Activated naive CD8-positive, alpha-beta T cell treated with anti-CD3 and anti-CD28 coated beads, Interleukin-2, amount 50 U/mL, for 24 hours (primary cell): ENCODE measurements around the gene CTNNA3.

Experiments used
- ATAC-seq: fragments of 150-1000 bp; cut with Tn5 transposase; one replicate; pipeline ENCODE4 v1.10.0; 2021
- DNase-seq: peaks from one replicate; pipeline ENCODE4 v3.0.0; 2021
- H3K27ac Mint-ChIP-seq: one replicate; pipeline ENCODE4 v1.8.0; 2021; ENCODE audit warnings: mild to moderate bottlenecking, mixed read lengths
- H3K27me3 Mint-ChIP-seq: one replicate; pipeline ENCODE4 v1.8.0; 2021; ENCODE audit warnings: mixed read lengths
- H3K36me3 Mint-ChIP-seq: one replicate; pipeline ENCODE4 v1.8.0; 2021; ENCODE audit warnings: low read depth, mixed read lengths
- H3K4me1 Mint-ChIP-seq: one replicate; pipeline ENCODE4 v1.8.0; 2021; ENCODE audit warnings: mixed read lengths
- H3K4me3 Mint-ChIP-seq: one replicate; pipeline ENCODE4 v1.8.0; 2021; ENCODE audit warnings: mild to moderate bottlenecking, moderate library complexity, mixed read lengths
- H3K9me3 Mint-ChIP-seq: one replicate; pipeline ENCODE4 v1.8.0; 2021; ENCODE audit warnings: mixed read lengths

CTNNA3 gene

DNA sequence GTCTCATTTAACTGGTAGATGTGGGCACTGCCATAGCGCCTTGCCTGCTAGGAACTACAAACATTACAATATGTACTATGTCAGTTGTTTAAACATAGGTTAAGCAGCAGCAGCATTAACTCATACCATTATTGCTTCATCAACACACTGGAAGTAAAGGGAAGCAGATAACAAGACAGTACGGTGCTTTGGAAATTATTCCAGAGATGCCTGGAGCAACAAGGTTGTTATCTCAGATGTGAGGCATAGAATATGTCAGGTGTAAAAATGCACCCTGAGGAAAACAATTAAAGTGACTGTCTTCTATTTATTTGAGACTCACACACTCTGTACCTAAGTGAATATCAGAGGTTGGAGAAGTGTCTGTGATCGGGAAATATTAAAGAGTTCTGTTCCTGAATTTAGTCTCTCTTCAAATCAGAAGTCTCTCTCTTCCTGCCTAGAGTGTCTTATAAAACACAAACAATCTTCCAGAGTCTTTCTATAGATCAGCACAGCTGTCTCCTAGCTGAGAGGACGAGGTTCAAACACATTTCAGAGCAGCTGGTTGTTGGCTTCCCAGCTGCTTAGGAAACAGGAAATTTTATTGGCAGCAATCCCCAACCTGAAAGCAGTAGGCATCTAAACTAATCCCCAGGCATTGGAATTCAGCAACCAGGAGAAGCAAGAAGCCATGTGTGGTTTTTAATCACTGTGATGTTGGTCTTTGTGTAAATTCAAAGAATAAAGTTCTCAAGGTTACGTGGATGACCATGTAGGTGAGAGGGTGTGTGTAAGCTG lies 1764.5 kb downstream of the CTNNA3 start:
- no peaks in the 10 kb centered on the region for H3K36me3 Mint-ChIP-seq
- H3K4me1 Mint-ChIP-seq, result no peaks in the 10 kb centered on the region
- DNase-seq, result no peak
- no peak overlapping the region for H3K4me3 Mint-ChIP-seq
- peaks cover 4% of the 10 kb centered on the region for H3K9me3 Mint-ChIP-seq
- ATAC-seq, result no peak
- no peak overlapping the region for H3K27ac Mint-ChIP-seq
- no peaks in the 10 kb centered on the region for H3K27me3 Mint-ChIP-seq

DNA sequence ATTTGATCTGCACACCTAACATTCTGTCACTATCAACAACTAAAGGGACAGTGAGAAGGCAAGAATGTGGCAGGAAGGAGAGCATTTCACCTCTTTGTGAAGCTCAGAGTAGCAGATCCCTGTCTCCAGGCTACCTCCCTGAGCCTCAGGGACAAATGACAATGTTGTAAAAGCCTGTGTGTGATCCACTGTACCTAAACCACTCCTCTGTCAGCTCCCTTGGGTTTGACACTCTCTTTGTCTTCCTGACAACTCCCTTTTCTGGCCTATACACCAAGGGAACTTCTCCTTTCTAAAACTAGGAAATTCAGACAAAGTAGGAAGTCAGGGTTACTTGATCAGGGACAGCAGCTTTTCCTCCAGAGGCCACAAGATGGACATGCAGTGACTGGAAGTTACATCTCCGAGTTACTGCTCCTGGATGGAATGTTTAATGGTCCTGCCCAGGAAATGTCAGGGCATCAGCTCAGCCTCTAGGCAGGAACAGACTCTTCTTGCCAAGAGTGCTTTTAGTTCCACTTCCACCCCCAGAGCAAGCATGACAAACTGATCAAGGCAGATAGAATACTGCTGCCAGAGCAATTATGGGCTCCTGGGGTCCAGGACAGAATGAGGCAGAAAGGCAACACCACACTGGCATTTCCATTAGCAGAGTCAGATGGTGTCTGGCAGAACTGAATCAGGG lies 1784.7 kb downstream of the CTNNA3 start:
- no peaks in the 10 kb centered on the region for H3K27me3 Mint-ChIP-seq
- H3K27ac Mint-ChIP-seq, result no peak overlapping the region
- peaks cover 7% of the 10 kb centered on the region for H3K9me3 Mint-ChIP-seq
- ATAC-seq (no peak), DNase-seq (no peak)
- no peak overlapping the region for H3K4me3 Mint-ChIP-seq
- no peaks in the 10 kb centered on the region for H3K36me3 Mint-ChIP-seq
- no peaks in the 10 kb centered on the region for H3K4me1 Mint-ChIP-seq

DNA sequence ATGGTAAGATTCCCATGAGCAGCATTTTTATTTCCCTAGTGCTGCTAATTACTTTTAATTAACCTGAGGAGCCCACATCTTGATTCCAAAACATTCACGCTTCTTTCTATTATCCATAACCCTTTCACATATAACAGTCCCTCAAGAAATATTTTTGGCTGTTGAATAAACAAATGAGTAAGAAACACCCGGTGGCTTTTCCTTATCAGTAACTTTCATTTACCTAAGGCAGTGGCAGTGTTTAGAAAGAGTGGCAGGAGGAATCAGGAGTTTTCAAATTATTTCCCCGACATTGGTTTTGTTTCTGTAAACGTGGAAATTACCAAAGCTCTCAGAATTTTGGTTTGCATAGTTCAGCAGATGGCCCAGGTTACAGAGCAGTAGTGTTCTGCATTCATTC lies 1785.8 kb downstream of the CTNNA3 start:
- Mint-ChIP-seq H3K27me3 (no peaks in the 10 kb centered on the region), H3K36me3 (no peaks in the 10 kb centered on the region), H3K9me3 (peaks cover 7% of the 10 kb centered on the region), H3K4me3 (no peak overlapping the region), H3K4me1 (no peaks in the 10 kb centered on the region), H3K27ac (no peak overlapping the region)
- no peak for DNase-seq
- no peak for ATAC-seq

DNA sequence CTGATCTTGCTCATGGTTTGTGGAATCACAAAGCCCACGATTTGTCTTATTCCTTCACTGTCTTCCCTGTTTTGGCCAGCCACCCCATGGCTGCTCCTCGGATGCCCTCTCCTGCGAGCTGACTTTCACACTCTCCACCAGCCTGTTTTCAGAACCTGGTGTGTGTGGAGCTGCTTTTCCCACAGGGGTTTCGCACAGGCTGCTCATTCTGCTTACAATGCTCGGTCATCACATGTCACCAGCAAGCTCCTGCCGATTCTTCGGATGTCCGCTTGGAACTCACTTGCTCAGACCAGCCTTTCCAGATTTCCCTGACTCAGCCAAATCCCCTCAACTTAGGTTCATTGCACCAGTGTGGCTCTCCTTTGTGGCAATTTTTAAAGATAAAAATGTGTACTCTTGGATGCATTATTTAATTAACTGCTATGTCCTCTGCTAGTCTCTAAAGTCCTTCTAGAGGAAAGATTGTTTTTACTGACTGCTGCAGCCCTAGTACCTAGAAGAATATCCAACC lies 1788.7 kb downstream of the CTNNA3 start:
- no peak for DNase-seq
- no peaks in the 10 kb centered on the region for H3K27me3 Mint-ChIP-seq
- ATAC-seq, result no peak
- H3K4me1 Mint-ChIP-seq, result no peaks in the 10 kb centered on the region
- no peaks in the 10 kb centered on the region for H3K36me3 Mint-ChIP-seq
- H3K27ac Mint-ChIP-seq, result no peak overlapping the region
- no peak overlapping the region for H3K4me3 Mint-ChIP-seq
- peaks cover 14% of the 10 kb centered on the region for H3K9me3 Mint-ChIP-seq

DNA sequence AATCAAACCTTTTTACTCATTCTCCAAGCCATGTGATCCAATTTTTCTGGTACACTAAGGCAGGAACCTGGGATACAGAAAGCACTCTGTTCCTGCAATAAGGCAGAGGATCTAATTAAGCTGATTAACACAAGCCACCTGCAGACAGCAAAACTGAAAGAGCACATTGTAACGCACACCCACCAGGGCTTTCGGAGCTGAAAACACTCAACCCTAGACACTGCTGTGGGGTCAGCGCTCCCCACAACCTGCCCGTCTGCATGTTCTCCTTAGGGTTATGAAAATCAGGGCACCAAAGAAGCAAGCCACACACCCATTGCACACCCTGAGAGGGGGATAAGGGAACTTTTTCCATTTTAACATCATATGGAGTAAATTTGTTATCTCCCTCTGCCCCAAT lies 1792.4 kb downstream of the CTNNA3 start:
- Mint-ChIP-seq H3K4me1 (no peaks in the 10 kb centered on the region), H3K36me3 (no peaks in the 10 kb centered on the region), H3K9me3 (peaks cover 11% of the 10 kb centered on the region), H3K27me3 (no peaks in the 10 kb centered on the region), H3K27ac (no peak overlapping the region), H3K4me3 (no peak overlapping the region)
- DNase-seq (no peak), ATAC-seq (no peak)

DNA sequence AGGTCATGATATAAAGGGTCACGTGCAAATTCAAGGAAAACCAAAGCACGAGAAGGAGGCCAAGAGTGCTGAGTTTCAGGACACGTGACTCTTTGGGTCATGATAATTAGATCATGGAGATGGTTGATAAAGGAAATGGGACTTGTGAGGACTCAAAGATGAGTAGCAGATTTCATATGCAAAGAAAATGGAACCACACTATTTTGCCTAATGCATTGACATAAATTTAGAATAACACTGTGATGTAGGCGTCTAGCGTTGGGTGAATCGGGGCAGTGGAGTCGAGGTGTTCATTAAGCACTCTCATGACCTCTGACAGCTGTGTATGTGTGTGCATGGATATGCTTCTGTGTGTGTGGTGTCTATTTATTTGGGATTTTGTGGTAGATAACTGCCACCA lies 1795.7 kb downstream of the CTNNA3 start:
- no peak for ATAC-seq
- Mint-ChIP-seq H3K9me3 (peaks cover 7% of the 10 kb centered on the region), H3K27ac (no peak overlapping the region), H3K4me3 (no peak overlapping the region), H3K36me3 (no peaks in the 10 kb centered on the region), H3K27me3 (no peaks in the 10 kb centered on the region), H3K4me1 (no peaks in the 10 kb centered on the region)
- no peak for DNase-seq

DNA sequence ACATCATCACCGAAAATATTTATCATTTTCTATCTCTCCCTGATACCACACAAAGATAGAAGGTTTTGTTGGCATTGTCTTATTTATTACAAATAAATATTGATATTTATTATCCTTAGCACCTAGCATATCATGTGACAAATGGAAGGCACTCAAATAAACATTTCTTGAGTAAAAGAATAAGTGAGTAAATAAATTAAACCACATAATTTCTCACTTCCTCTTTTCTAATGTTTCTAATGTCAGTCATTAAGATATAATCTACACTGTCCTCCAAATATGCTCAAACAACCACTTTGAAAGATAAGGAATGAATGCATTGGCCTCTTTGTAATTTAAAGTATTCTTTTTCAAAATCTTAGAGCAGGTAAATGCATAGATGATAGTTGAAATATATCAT lies 1797.9 kb downstream of the CTNNA3 start:
- Mint-ChIP-seq H3K9me3 (peaks cover 3% of the 10 kb centered on the region), H3K4me3 (no peak overlapping the region), H3K27ac (no peak overlapping the region), H3K4me1 (no peaks in the 10 kb centered on the region), H3K27me3 (no peaks in the 10 kb centered on the region), H3K36me3 (no peaks in the 10 kb centered on the region)
- no peak for ATAC-seq
- DNase-seq, result no peak

DNA sequence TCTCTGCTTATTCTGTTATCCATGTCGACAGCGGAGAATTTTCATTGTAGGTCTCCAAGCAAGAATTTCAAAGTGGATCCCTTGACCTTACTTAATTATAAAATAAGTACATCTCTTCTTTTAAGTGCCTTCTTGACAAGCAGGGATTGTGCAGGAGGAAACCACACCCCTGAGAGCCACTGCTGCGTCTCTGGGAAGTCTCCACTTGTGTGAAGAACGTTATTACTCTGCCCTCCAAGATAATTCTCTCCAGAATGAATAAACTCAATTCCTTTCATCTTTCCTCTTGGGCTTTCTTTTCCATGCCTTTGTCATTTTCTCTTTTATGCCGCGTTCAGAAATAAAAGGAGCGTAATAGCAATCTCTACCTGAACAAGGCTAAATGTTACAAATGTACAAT lies 1801.0 kb downstream of the CTNNA3 start:
- Mint-ChIP-seq H3K27ac (no peak overlapping the region), H3K9me3 (no peaks in the 10 kb centered on the region), H3K4me1 (no peaks in the 10 kb centered on the region), H3K36me3 (no peaks in the 10 kb centered on the region), H3K27me3 (no peaks in the 10 kb centered on the region), H3K4me3 (no peak overlapping the region)
- ATAC-seq (no peak), DNase-seq (no peak)

DNA sequence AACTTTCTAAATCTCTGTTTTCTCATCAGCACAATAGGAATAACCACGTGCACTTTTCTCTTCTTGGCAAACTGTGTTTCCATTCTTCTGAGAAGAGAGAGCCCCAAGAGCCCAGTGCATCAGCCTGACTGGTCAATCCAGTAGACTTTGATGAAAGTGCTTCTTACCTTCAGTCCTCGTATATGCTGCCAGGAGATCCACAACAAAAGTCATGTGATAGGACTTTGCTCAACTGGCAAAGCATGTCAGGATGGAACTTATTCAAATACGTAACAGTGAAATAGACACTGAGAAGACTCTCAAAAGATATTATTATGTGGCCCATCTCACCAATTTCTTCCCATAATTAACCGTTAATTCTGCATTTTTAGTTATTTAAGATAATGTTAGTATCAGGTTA lies 1801.6 kb downstream of the CTNNA3 start:
- Mint-ChIP-seq H3K9me3 (no peaks in the 10 kb centered on the region), H3K27ac (no peak overlapping the region), H3K4me3 (no peak overlapping the region), H3K27me3 (no peaks in the 10 kb centered on the region), H3K4me1 (no peaks in the 10 kb centered on the region), H3K36me3 (no peaks in the 10 kb centered on the region)
- no peak for DNase-seq
- ATAC-seq, result no peak

DNA sequence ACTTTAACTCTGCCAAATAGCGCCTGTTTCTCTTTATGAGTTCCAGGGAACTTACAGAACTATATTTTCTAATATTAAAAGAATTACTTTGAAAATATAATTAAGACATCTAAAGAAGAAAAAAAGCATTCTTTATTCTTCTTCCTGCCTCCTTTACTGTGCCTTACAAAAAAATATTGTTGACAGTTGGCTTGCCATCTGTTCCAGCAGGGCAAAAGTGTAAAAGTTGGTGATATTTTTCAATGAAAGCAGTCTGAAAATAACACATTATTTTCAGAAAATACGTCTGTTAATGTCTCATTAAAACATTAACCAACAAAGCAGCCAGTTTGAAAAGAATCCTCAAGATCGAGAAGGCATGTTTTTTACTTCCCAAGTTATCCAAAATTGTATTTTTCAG lies 1802.3 kb downstream of the CTNNA3 start:
- Mint-ChIP-seq H3K4me3 (no peak overlapping the region), H3K36me3 (no peaks in the 10 kb centered on the region), H3K9me3 (no peaks in the 10 kb centered on the region), H3K27me3 (no peaks in the 10 kb centered on the region), H3K4me1 (no peaks in the 10 kb centered on the region), H3K27ac (no peak overlapping the region)
- DNase-seq (no peak), ATAC-seq (no peak)

DNA sequence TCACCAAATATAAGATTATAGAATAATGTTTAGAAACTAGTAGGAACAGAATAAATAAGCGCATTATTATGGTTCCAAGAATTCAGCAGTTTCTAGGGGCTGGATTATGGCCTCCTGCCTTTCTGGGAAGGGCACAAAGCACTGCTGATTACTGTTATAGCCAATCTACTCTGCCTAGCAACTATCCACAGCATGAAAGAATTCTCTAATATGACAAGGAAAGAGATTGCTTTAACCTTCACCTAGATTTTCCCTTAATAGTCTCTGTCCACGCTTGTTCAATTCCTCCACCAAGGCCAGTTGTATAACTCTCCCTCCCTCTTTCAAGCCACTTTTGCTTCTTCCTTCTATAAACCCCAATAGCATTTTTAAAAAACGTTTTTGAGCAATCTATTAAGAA lies 1803.7 kb downstream of the CTNNA3 start:
- H3K9me3 Mint-ChIP-seq, result peaks cover under 1% of the 10 kb centered on the region
- H3K27me3 Mint-ChIP-seq, result no peaks in the 10 kb centered on the region
- no peak overlapping the region for H3K4me3 Mint-ChIP-seq
- no peaks in the 10 kb centered on the region for H3K4me1 Mint-ChIP-seq
- no peak for DNase-seq
- H3K36me3 Mint-ChIP-seq, result no peaks in the 10 kb centered on the region
- no peak for ATAC-seq
- H3K27ac Mint-ChIP-seq, result no peak overlapping the region

DNA sequence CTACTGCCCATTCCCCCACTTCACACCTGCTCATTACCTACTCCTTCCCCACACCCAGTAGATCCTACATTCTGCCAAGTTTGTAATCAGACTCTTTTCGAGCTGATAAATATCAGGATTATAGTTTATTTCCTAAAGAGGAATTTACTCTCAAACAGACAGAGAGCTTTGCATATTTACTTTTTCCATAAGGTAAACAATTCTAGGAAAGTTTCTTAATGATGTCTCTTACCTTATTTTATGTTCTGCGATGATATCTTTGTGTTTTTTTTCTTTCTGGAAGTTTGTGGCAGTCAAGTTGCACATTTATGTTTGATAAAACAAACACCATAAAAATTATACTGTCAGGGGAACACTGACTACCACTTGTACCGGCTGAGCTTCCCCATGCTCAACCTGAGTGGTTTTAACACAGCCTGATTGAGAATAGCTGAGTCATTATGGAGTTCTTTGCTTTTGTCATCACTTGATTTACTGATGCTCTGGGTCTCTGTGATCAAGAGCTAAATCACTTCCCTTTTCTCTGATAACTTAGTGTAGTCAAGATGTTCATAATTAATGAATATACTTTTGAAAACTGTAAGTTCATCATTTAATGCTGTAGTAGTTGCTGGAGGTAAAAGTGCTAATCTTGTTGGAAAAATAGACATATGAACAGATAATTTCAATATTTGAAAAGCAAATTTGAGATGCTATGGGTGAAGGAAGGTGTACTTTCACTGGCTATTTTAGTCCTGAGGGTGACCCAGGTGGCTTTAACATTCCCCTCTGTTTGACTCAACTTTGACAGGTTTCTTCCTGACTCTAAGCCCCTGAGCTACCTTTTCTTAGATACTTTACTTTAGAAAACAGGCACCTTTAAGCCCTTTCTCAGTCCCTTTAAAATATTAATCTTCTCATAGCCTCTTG lies 1804.7 kb downstream of the CTNNA3 start:
- Mint-ChIP-seq H3K9me3 (peaks cover 9% of the 10 kb centered on the region), H3K36me3 (no peaks in the 10 kb centered on the region), H3K4me1 (no peaks in the 10 kb centered on the region), H3K27me3 (no peaks in the 10 kb centered on the region), H3K4me3 (no peak overlapping the region), H3K27ac (no peak overlapping the region)
- DNase-seq (no peak), ATAC-seq (no peak)

DNA sequence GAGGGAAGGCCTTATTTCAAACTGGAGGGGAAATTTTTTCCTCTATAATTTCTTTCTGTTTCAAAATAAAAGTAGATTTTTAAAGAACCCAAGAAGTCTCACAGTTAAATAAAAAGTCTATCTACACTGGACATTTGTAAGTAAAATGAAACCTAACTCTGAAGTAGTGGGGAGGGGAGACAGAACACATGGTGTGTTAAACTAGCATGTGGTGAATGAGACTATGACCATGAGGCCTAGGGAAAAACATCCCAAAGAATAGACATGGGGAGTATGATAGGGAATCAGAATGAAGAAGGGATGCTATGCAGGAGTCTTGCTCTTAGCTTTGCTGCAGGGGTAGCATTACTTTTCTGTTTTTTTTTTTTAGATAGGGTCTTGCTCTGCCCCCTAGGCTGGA lies 1831.5 kb downstream of the CTNNA3 start:
- Mint-ChIP-seq H3K9me3 (peaks cover 4% of the 10 kb centered on the region), H3K4me1 (no peaks in the 10 kb centered on the region), H3K4me3 (no peak overlapping the region), H3K36me3 (no peaks in the 10 kb centered on the region), H3K27ac (no peak overlapping the region), H3K27me3 (no peaks in the 10 kb centered on the region)
- no peak for DNase-seq
- no peak for ATAC-seq

DNA sequence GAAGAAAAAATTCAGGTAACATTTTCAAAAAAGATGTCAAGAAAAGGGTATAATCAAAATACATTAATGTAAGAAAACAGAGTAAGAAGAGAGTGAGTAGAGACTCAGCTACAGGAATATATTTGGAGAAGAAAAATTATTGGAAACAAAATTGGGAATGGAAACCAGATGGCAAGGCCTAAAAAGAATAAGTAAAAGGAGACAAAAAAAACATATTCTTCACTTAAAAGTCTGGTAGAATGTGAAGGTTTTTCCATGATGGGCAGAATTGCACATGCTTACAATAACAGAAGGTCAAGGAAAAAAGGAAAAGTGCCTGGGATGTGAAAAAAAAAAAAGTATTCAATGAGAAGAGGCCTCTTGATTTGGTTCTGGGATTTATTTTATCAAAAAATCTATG lies 1832.0 kb downstream of the CTNNA3 start:
- Mint-ChIP-seq H3K27me3 (no peaks in the 10 kb centered on the region), H3K4me3 (no peak overlapping the region), H3K9me3 (peaks cover 4% of the 10 kb centered on the region), H3K36me3 (no peaks in the 10 kb centered on the region), H3K4me1 (no peaks in the 10 kb centered on the region), H3K27ac (no peak overlapping the region)
- DNase-seq (no peak), ATAC-seq (no peak)
